CD4-positive, alpha-beta T cell treated with Interleukin-10 for 1 hour (primary cell): ENCODE data around the gene CENPQ.
"Not testable (repeated sequence)": the region's sequence is repeated elsewhere in the genome, so short reads cannot be mapped to it uniquely, and the experiment has no call there.

Experiments
- DNase-seq: peaks from one replicate; pipeline ENCODE4 v3.0.0-alpha.2; 2020

Gene CENPQ, protein sequence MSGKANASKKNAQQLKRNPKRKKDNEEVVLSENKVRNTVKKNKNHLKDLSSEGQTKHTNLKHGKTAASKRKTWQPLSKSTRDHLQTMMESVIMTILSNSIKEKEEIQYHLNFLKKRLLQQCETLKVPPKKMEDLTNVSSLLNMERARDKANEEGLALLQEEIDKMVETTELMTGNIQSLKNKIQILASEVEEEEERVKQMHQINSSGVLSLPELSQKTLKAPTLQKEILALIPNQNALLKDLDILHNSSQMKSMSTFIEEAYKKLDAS

DNA sequence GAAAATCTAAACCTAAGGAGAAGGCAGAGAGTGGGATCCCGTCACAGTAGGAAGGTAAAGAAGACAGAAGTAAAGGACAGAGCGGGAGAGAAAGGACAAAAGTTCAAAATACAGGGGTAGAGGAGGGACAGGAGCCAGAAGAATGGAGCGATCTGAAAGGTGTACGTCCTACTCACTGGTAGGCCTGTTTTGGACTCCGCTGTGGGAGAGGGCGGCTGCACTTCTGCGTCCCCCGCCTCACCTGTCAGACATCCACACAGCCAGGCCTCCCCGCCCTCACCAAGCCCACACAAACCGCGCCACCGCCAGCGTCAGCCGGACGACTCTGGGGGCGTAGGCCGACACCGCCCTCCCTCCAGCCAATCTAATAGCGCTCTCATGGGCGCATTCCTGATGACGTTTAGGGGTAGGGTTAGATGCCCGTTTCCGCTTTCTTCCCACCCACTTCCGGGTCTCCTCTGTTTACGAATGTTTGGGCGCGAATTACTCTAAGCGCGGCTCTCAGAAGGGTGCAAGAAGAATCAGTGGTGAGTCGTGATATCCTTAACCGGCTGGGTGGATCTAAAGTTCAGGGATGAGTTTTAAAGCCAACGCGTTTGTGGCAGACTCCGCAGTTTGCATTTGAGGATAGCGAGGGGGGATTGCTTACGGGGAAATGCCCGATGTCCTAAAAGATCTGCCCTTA lies at the start of gene CENPQ, which contains the start of gene MMUT:
TSS of gene CENPQ (plus strand) at position 444 of the 685 bp plus-strand sequence. CDS start 6,807 bp downstream, outside the sequence.
TSS of gene MMUT (minus strand) at position 327 of the 685 bp plus-strand sequence. CDS start 3,787 bp downstream, outside the sequence.
- DNase-seq: peak; percentile 93

DNA sequence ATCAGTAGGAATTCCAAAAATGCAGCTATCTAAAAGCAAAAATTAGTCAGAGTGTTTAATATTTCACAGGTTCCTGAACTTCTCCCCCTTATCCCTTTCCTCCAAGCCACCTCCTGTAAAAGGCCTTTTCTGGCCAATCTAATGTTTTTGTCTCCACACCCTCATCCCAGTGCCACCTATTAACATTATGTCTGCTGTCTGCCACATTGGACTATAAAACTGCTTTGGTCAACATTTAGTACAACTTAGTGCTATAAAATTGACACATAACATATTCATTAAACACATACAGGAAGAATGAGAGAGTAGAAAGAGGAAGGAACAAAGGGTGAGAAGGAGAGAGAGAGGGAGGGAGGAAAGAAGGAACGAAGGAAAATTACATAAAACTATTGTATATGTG lies 47.8 kb upstream of the CENPQ start:
- DNase-seq: no peak

DNA sequence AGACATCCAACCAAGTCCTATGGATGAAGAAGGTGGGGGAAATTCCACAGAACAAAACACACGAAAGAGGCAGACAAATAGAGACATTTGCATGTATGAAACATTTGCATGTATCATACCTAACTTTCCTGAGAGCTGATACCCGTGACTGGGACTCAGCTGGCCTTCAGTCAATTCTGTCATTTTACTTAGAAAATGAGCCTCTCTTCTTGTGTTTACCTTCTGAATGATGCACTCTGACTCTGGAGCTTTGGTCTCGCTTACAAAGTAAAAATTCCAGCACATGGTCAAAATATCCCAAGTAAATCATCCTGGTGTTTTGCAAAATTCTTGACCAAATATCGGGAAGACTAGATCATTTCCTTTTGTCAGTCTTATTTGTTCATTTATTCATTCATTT lies 47.0 kb upstream of the CENPQ start:
- DNase-seq: no peak

DNA sequence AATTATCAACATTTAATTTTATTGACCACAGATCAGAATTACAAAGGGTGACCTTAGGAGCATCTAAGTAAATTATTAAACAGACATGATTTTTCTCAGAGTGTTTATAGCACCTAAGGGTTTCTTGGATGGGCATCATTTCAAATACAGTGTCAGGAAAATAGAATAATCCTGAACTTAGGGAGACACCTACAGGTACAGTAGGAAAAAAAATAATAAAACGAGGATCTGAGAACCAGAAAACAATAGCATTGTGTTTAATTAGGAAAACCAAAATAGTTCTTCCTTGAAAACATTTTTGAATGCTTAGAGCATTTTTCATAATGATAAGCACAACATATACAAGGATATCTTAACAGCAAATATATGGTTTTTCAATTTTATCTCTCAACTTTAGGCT lies 39.4 kb upstream of the CENPQ start:
- no peak for DNase-seq

DNA sequence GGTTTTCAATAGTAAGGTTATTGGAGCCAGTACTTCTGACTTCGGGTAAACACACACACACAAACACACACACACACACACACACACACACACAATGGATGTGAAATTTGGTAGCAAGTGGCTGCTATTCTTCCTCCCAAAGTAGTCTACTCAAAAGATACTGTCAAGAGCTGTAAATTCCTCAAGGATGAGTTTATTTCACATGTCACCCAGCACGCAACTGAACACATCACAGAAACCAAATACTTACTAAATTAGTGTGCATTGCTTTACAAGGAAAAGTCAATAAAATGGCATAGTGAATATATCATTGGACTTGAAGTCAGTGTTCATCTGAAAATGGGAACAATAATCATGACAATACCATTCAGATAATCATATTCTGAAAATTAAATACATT lies 33.0 kb upstream of the CENPQ start:
- DNase-seq: no peak

DNA sequence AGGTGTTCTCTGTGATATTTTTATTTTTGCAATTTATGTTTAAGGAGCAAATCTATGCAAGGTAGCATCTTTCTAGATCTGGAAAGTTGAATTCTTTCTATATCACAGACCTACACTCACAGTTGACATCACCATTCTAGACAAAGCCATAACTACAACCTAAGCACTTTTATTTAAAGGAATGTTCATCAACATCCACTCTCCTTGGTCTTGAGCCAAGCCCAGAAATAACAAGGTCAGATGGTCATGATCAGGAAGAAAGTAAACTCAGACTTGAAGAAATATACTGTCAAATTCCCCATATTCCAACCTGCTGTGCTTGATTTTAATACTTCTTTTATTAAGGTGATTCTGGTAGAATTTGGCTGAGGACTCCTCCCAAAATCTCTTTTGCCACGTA lies 32.3 kb upstream of the CENPQ start:
- no peak for DNase-seq

DNA sequence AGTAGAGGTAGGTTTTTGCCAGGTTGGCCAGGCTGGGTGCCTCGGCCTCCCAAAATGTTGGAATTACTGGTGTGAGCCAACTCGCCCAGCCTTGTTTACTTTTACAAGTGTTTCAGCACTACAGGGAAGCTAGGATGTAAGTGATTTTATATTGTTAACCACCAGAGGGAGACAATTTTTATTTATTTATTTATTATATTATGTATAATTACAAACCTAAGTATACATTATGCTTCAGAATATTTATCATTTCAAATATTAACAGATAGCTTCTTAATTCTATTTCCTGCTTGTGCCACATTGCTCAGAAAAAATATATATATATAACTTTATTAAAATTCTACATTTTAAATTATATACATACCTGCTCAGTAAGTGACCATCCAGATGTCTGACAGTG lies 9.9 kb upstream of the CENPQ start:
- no peak for DNase-seq

DNA sequence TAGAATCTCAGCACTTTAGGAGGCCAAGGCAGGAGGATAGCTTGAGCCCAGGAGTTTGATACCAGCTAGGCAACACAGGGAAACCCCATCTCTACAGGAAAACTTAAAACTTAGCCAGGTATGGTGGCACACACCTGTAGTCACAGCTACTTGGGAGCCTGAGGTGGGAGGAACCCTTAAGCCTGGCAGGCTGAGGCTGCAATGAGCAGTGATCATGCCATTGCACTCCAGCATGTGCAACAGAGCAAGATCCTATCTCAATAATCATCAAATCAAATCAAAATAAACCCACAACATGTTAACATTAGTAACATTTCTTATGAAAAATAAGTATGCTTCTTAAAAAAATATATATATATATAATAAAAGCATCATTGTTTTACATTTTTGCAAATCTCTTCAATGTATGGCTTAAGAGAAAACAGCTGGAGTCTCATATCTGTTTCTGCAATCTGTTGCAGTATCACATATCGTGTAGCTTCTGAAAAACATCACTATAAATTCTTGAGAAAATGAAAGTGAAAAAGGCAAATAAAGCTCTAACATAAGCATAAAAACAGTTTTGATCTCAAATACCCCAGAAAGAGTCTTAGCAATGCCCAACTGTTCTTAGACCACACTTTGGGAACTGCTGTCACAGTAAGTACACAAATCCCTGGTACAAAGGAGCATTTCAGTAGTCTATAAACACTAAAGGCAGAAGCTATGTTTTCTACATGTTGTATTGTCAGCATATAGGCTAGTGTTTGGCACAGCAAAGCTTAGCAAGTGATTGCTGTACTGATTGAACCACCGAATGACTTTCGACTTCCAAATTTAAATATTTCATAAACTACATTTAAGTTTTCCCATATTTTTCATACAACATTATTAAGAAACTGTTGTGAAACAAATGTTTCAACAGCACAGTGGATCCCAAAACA lies 8.1 kb upstream of the CENPQ start:
- DNase-seq: no peak

DNA sequence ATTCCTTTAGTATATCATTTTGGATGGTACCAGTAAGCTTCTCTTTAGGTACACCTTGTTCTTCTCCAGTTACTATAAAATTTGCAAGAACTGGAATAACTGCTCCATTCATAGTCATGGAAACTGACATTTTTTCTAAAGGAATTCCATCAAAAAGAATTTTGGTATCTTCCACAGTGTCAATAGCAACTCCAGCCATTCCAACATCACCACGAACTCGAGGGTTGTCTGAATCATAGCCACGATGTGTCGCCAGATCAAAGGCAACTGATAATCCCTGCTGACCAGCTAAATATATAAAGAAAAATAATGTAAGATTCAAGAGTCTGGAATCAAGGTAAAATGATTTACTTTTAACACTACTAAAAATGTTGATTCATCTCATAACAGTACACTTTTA lies 5.4 kb upstream of the CENPQ start:
- no peak for DNase-seq

DNA sequence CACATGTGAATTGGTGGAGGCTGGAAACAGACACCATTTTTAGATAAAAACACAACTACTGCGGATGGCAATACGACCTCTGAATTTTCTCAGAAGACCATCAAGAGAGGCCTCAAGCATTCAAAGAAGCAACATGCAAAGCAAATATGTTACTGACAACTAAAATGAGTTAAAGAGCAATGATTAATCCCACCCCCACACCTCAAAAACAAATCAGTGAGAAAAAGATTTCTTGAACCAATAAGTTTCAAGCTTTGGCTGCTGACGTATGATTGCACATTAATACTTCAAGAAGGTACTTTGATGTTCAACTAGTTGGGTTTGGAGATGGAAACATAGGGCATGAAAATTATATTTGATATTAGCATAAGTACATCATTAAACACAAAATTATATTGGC lies 1.1 kb upstream of the CENPQ start:
- peak; percentile 11 for DNase-seq

DNA sequence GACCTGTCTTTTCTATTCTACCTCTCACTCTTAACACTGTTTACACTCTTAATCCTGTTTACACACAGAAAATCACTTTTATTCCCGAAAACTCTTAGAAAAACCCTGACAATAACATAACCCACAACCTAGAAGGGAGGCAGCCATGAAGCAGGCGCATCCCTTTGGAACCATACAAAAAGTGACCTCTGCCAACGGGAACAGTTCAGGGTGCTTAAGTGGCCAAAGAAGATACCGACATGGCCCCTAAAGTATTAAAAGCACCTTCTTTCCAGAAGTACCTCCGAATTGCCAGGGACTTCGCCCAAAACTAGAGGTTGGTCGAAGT lies 607 bp upstream of the CENPQ start:
- no peak for DNase-seq

DNA sequence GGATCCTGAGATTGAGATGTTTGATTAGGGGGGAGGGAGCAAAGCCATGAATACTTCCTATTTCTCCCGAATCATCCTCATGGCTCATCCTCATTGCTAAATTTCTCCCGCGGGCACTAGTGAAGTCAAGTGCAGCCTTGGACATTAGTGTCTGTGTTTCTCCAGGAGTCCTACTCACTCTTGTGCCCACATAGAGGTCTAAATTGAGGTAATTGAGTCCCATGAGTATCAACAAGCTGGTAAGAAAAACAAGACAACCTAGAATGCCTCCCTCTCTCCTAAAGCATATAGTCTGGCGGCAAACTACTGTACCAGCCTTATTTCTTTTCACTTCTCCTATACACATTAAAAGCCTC lies 420 bp downstream of the CENPQ start:
- DNase-seq: no peak

DNA sequence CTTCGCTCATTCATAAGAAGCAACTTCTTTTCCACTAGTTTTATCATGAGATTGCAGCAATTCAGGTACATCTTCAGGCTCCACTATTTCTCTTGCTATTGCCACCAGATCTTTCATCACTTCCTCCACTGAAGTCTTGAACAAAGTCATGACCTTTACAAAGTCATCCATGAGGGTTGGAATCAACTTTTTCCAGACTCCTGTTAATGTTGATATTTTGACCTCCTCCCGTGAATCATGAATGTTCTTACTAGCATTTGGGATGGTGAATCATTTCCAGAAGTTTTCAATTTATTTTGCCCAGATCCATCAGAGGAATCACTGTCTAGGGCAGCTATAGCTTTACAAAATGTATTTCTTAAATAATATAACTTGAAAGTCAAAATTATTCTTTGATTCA lies 1.5 kb downstream of the CENPQ start:
- DNase-seq: no peak

DNA sequence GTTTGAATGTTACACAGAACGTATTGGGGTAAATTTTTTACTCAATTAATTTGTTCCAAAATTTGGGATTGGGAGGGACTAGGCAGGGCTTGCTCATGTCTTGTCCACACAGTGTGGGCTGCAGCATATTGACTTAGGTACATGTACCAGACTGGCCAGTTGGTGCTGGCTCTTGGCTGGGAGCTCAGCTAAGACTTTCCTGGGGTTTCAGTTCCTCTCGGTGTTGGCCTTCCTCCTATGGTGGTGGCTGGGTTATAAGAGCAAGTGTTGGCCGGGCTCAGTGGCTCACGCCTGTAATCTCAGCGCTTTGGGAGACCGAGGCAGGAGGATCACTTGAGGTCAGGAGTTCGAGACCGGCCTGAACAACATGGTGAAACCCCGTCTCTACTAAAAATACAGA lies 4.9 kb downstream of the CENPQ start:
- no peak for DNase-seq

DNA sequence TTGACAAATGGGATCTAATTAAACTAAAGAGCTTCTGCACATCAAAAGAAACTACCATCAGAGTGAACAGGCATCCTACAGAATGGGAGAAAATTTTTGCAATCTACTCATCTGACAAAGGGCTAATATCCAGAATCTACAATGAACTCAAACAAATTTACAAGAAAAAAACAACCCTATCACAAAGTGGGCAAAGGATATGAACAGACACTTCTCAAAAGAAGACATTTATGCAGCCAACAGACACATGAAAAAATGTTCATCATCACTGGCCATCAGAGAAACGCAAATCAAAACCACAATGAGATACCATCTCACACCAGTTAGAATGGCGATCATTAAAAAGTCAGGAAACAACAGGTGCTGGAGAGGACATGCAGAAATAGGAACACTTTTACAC lies 13.4 kb downstream of the CENPQ start:
- not testable (repeated sequence) for DNase-seq

DNA sequence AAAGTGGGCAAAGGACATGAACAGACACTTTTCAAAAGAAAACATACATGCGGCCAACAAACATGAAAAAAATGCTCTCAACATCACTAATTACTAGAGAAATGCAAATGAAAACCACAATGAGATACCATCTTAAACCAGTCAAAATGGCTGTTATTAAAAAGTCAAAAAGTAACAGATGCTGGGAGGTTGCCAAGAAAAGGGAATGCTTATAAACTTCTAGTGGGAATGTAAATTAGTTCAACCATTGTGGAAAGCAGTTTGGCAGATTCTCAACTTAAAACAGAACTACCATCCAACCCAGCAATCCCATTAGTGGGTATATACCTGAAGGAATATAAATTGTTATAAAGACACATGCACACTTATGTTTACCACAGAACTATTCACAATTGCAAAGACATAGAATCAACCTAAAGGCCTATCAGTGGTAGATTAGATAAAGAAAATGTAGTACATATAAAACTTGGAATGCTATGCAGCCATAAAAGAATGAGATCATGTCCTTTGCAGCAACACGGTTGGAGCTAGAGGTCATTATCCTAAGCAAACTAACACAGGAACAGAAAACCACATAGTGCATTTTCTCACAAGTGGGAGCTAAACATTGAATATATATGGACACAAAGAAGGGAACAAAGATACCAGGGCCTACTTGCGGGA lies 16.3 kb downstream of the CENPQ start:
- DNase-seq: no peak

DNA sequence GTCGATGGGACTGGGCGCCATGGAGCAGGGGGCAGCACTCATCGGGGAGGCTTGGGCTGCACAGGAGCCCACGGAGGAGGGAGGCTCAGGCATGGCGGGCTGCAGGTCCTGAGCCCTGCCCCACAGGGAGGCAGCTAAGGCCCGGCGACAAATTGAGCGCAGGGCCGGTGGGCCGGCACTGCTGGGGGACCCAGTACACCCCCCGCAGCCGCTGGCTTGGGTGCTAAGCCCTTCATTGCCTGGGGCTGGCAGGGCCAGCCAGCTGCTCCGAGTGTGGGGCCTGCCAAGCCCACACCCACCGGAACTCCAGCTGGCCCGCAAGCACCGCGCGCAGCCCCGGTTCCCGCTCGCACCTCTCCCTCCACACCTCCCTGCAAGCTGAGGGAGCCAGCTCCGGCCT lies 18.7 kb downstream of the CENPQ start:
- not testable (repeated sequence) for DNase-seq

DNA sequence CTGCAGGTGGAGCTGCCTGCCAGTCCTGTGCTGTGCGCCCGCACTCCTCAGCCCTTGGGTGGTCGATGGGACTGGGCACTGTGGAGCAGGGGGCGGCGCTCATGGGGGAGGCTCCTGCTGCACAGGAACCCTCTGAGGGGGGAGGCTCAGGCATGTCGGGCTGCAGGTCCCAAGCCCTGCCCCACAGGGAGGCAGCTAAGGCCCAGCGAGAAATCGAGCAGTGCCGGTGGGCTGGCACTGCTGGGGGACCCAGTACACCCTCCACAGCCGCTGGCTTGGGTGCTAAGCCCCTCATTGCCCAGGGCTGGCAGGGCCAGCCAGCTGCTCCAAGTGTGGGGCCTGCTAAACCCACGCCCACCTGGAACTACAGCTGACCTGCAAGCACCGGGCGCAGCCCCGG lies 20.2 kb downstream of the CENPQ start:
- DNase-seq: not testable (repeated sequence)

DNA sequence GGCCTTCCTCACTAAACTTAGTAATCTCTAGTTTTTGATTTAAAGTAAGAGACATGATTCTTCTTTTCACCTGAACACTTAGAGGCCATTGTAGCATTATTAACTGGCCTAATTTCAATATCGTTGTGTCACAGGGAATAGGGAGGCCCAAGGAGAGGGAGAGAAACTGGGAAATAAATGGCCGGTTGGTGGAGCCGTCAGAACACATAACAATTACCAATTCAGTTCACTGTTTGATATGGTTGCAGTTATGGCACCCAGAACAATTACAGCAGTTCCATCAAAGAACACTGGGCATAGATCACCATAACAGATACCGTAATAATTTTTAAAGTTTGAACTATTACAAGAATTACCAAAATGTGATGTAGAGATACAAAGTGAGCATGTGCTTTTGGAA lies 27.5 kb downstream of the CENPQ start:
- DNase-seq: no peak

DNA sequence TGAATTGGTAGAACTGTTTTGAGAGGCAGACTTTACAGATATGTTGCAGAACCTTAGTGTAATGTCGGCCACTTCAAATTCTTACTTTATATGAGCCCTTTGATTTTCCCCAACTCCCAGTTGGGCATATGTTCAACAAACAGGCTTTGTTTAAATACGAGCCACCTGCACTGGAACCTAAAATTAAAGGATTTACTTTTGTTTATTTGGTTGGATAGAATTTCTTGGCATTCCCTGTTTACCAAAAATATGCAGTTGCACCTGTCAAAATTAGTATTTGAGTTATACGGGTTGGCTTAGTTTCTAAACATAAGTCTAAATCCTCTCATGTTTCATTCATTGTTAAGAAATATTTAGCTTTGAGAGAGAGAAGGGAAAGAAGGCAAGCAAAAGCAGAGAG lies 34.1 kb downstream of the CENPQ start:
- no peak for DNase-seq

DNA sequence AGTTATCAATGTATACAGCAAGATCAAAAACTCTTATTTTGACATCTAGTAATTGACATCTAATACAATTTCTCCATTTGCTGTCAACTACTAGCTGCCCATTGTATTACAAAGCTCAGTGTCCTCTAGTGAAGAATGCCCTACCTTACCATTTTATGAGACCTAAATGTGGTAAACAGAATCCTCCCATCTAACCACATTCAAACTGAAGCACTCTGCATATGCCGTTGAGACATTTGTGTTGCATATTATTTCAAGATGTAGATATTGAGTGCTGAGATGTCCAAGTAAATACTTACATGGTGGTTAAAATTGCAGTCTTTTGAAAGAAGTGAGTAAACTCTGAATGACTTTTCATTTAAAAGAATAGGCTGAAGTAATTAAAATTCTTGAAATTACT lies 36.0 kb downstream of the CENPQ start:
- no peak for DNase-seq

DNA sequence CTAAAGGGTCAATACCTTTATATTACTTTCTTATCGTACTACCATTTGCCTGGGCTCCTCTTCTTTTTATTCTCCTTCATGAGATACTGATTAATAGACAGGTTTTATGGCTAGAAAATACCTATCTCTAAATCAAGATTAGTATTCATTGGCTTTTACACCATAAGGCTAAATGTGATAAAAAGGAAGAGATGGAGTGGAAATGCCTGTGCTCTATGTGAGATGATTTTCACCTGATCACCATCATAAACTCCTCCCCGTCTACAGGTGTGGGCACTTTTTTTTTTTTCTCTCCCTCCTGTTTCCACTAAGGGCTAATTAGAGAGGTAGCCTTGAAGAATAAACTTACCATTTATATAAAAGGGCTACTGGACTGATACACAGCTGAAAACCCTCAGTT lies 36.5 kb downstream of the CENPQ start, which contains the start of gene GLYATL3:
TSS of gene GLYATL3 (plus strand) at position 301 of the 400 bp plus-strand sequence. CDS start 12,068 bp downstream, outside the sequence.
- no peak for DNase-seq

DNA sequence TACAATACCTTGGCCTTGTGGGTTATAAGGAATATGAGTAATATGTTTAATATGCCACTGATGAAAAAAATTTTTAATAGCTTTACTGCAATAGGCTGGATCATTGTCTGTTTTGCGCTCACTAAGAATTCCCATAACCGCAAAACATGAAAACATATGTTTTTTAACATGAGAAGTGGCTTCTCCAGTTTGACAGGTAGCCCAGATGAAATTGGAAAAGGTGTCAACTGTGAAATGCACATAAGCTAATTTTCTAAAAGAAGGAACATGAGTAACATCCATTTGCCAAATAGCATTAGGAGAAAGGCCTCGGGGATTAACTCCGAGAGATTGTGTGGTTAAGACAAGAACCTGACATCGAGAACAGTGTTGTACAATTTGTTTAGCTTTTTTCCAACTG lies 41.5 kb downstream of the CENPQ start:
- DNase-seq: no peak
